Fibroblast of villous mesenchyme (primary cell): ENCODE measurements around the gene RNASE12. TPM values are rescaled to one million over a fixed set of nuclear protein-coding genes. Genes with fewer than 3 reads are reported as not detected.
A peak's percentile ranks its signal among the peaks of the same experiment; 100 is the strongest.

Experiments used
- DNase-seq: peaks from one replicate; pipeline ENCODE4 v3.0.0-alpha.2; 2010; ENCODE audit warnings: low read depth
- H3K4me3 ChIP-seq: 2 replicates; pipeline ENCODE4 v1.5.1; 2011; ENCODE audit warnings: low read depth, mild to moderate bottlenecking, low read length
- CTCF ChIP-seq: IDR thresholded peaks from 2 replicates; pipeline ENCODE4 v1.5.1; 2012; ENCODE audit warnings: low read depth, mild to moderate bottlenecking, low read length; ENCODE audit not compliant: insufficient read depth
- total RNA-seq: library from RNA; depleted of rRNA; stranded (reverse); fragments of >200 nt; gene quantifications from 2 replicates; pipeline ENCODE4 v1.2.3, GENCODE V29; 2012

The RNASE12 gene
- total RNA-seq, 1 donor, result not detected

GRCh38 chr14:20628063-20628854, 37.1 kb upstream of the RNASE12 start:
- no peak for DNase-seq
- no peak for TF ChIP-seq CTCF
- no peak overlapping the region for H3K4me3 ChIP-seq

GRCh38 chr14:20627346-20628027, 36.3 kb upstream of the RNASE12 start:
- no peak overlapping the region for H3K4me3 ChIP-seq
- TF ChIP-seq CTCF, result no peak
- DNase-seq, result no peak

- H3K4me3 ChIP-seq, result no peak overlapping the region
- TF ChIP-seq CTCF, result no peak
- no peak for DNase-seq
These were observed 35.1 kb upstream of the RNASE12 start for GRCh38 chr14:20626274-20626673.

- DNase-seq, result peak; percentile 56
- H3K4me3 ChIP-seq, result peak overlapping the region; percentile 52
- TF ChIP-seq CTCF, result no peak
These were observed 33.4 kb upstream of the RNASE12 start for GRCh38 chr14:20624495-20625070.

GRCh38 chr14:20623798-20624197, 32.6 kb upstream of the RNASE12 start:
- DNase-seq, result no peak
- no peak for TF ChIP-seq CTCF
- no peak overlapping the region for H3K4me3 ChIP-seq

GRCh38 chr14:20622816-20623291, 31.7 kb upstream of the RNASE12 start:
- no peak for TF ChIP-seq CTCF
- no peak for DNase-seq
- H3K4me3 ChIP-seq, result no peak overlapping the region
